Measurements from ENCODE around the gene PSAPL1. TPM values are rescaled to one million over a fixed set of nuclear protein-coding genes. Genes with fewer than 3 reads are reported as not detected.

PSAPL1 gene
- total RNA-seq, 1 donor from 2014 or later: not detected

GRCh38 chr4:7381890-7382633, 52.7 kb downstream of the PSAPL1 start:
- no peak for TF ChIP-seq CTCF (IDR thresholded peaks at IDR 0.05; ENCODE audit: insufficient read depth, low read length, poor library complexity, severe bottlenecking)
- Histone ChIP-seq H3K36me3 (ENCODE audit: control insufficient read depth, insufficient read depth, low read length) (no peaks in the 10 kb centered on the region), H3K27me3 (ENCODE audit: control insufficient read depth, insufficient read depth, low read length) (no peaks in the 10 kb centered on the region), H3K4me3 (ENCODE audit: low read depth, low read length) (no peak overlapping the region)
- no peak for DNase-seq (ENCODE audit: low read depth)

GRCh38 chr4:7381221-7381889, 53.4 kb downstream of the PSAPL1 start:
- Histone ChIP-seq H3K27me3 (ENCODE audit: control insufficient read depth, insufficient read depth, low read length) (no peaks in the 10 kb centered on the region), H3K36me3 (ENCODE audit: control insufficient read depth, insufficient read depth, low read length) (no peaks in the 10 kb centered on the region), H3K4me3 (ENCODE audit: low read depth, low read length) (no peak overlapping the region)
- no peak for TF ChIP-seq CTCF (IDR thresholded peaks at IDR 0.05; ENCODE audit: insufficient read depth, low read length, poor library complexity, severe bottlenecking)
- DNase-seq (ENCODE audit: low read depth): no peak

Other genes with a start within 250 kb of the PSAPL1 start
- 1.4 and 8.1 TPM in 2 replicates for gene SORCS2, start 242.4 kb downstream of the PSAPL1 start, total RNA-seq